Pancreas (tissue), 10 donors: Measurements from ENCODE around the gene FYB1. TPM values are rescaled to one million over a fixed set of nuclear protein-coding genes. Genes with fewer than 3 reads are reported as not detected.

Source experiments
- ATAC-seq, 4 donors: fragments of 200-7000 bp; cut with Tn5 transposase; one replicate each; pipeline versions ENCODE4 v1.8.0 to v1.9.1; 2020; ENCODE audit warnings: mild to moderate bottlenecking in 4 of 4, moderate library complexity in 4 of 4
- DNase-seq, 6 donors: peaks; one replicate each; pipeline ENCODE4 v3.0.0-alpha.2; 2020
- FAIRE-seq: peaks from 2 replicates; lab custom pipeline; 2012; peaks lifted over from hg19 to GRCh38; lab: Jason Lieb, UNC
- H3K27ac ChIP-seq, 4 donors: fragments of 200-600 bp; sonication (generic); 1 replicate in 3 of 4; 2 replicates in 1 of 4; pipeline versions ENCODE4 v1.5.0 to v1.8.0; 2020
- H3K27me3 ChIP-seq, 4 donors: fragments of 200-600 bp; one replicate each; pipeline ENCODE4 v1.8.0; 2021
- H3K36me3 ChIP-seq, 3 donors: fragments of 200-600 bp; sonication (generic) in 1 of 3; one replicate each; pipeline versions ENCODE4 v1.5.0 to v1.8.0; 2020 to 2021
- H3K4me1 ChIP-seq, 3 donors: fragments of 200-600 bp; one replicate each; pipeline ENCODE4 v1.8.0; 2021
- H3K4me3 ChIP-seq, 4 donors: fragments of 200-600 bp; sonication (generic) in 2 of 4; one replicate each; pipeline versions ENCODE4 v1.5.0 to v1.8.0; 2020 to 2021
- H3K9me3 ChIP-seq, 4 donors: fragments of 200-600 bp; one replicate each; pipeline ENCODE4 v1.8.0; 2021
- WGBS, 2 donors: extraction: QIAGEN DNeasy Blood & Tissue Kit; methylation state at CpG; one replicate each; pipeline ENCODE4 v1.1.7; 2013; 5-methylcytosine and 5-hydroxymethylcytosine counted together
- intact Hi-C, 3 donors: fragments of 100-400 bp; cut with DNase I; formaldehyde crosslinking; loops; one replicate each; pipeline versions ENCODE4 v1.11.1 to v1.14.2; 2022
- polyA plus RNA-seq, 2 donors: library from polyadenylated mRNA; stranded (reverse); fragments of 200-250 nt; gene quantifications; one replicate each; pipeline ENCODE4 v1.2.3, GENCODE V29; 2013
- total RNA-seq, 6 donors: library from RNA; stranded (reverse); fragmentation: NEBNext Ultra II Directional in 4 of 6; extraction: Animal tissue kit (Norgen Biotek cat#: 25700) in 4 of 6; gene quantifications; one replicate each; pipeline versions ENCODE4 v1.2.1 to v1.2.4, GENCODE V29; 2021 to 2023
- TF ChIP-seq, protein P1 (sequence below), 4 donors: fragments of 200-600 bp; sonication (generic) in 3 of 4; IDR thresholded peaks; one replicate each; pipeline versions ENCODE4 v1.5.0 to v1.8.0; 2021; ENCODE audit warnings: antibody characterized with exemption in 4 of 4
- donor health status: healthy with polysubstance abuse.
- donor health status: DM: no; HTN: no; CAD: no; lungs with moderate emphysema.
- donor health status: DM: no; HTN: no; CAD: no.
- donor health status: control.
- donor health status: control.
- donor health status: Bipolar disorder and iron deficiency.
- donor health status: DM: yes; HTN: yes; CAD: no.
- donor health status: DM: no; HTN: no; CAD: no.
- donor health status: DM: no; HTN: no; CAD: no.
- donor health status: DM: yes; HTN: yes; CAD: no.

Gene FYB1
- total and polyA plus RNA-seq, 8 donors: 0.49 to 16.9 (median 1.6) TPM

DNA sequence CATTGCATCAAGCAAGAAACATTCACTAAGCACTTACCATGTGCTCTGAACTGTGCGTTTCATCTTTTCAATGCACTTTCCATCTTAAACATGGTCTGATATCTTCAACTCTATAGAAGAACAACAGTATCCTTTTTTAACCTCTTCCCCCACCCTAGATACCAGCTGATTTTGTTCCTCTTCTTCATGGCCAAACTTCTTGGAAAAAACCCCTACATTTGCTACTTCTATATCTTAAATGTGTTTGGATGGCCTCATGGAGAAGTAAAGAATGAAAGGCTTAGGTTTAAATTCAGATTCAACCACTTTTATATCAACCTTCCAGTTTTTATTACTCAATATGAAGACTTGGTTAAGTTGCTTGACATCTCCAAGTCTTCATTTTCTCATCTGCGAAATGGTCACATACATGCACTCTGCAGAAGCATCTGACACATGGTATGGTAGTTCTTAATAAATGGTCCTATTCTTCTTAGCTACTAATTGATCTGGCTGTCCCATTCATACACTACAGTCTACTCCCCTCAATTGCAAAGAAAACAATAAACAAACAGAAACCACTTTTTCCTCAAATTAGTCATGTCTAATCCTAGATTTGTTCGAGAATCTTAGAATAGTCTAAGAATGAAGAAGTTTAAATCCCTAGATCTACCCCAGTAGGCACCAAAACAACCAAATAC, 59.4 kb downstream of the FYB1 start:
- DNase-seq: no peak
- no peak for FAIRE-seq
- H3K4me3 ChIP-seq: no peak overlapping the region
- intact Hi-C loops: no loop called here
- H3K9me3 ChIP-seq: no peaks in the 10 kb centered on the region
- TF ChIP-seq, protein P1, sequence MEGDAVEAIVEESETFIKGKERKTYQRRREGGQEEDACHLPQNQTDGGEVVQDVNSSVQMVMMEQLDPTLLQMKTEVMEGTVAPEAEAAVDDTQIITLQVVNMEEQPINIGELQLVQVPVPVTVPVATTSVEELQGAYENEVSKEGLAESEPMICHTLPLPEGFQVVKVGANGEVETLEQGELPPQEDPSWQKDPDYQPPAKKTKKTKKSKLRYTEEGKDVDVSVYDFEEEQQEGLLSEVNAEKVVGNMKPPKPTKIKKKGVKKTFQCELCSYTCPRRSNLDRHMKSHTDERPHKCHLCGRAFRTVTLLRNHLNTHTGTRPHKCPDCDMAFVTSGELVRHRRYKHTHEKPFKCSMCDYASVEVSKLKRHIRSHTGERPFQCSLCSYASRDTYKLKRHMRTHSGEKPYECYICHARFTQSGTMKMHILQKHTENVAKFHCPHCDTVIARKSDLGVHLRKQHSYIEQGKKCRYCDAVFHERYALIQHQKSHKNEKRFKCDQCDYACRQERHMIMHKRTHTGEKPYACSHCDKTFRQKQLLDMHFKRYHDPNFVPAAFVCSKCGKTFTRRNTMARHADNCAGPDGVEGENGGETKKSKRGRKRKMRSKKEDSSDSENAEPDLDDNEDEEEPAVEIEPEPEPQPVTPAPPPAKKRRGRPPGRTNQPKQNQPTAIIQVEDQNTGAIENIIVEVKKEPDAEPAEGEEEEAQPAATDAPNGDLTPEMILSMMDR (IDR thresholded peaks at IDR 0.05): no peak
- H3K36me3 ChIP-seq: no peaks in the 10 kb centered on the region
- H3K27me3 ChIP-seq: no peaks in the 10 kb centered on the region
- 67 to 82% methylated on average over 3 of the region's 3 CpGs for WGBS, 2 donors
- H3K27ac ChIP-seq: no peak overlapping the region
- no peaks in the 10 kb centered on the region for H3K4me1 ChIP-seq
- no peak for ATAC-seq

DNA sequence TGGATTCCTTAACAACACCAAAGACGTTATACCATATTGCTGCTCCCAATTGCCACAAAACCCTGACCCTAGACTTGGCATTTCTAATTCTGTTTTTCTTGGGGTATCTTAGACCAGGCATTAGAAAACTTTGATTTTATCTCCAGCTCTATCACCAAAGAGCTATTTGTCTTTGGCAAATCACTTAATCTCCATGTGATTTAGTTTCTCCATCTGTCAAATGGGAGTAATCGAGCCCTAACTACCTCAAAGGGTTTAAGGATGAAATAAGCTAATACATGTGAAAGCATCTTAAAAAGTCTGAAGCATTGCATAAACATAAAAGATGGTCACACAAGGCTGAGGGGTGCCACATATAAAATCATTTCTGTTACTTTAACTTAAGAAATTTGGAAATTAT, 60.6 kb downstream of the FYB1 start:
- TF ChIP-seq, protein P1 (IDR thresholded peaks at IDR 0.05): no peak
- Histone ChIP-seq H3K36me3 (no peaks in the 10 kb centered on the region), H3K27ac (no peak overlapping the region), H3K4me3 (no peak overlapping the region), H3K4me1 (no peaks in the 10 kb centered on the region), H3K9me3 (no peaks in the 10 kb centered on the region), H3K27me3 (no peaks in the 10 kb centered on the region)
- FAIRE-seq (no peak), DNase-seq (no peak), ATAC-seq (no peak)
- 49 to 67% methylated on average over 2 of the region's 2 CpGs for WGBS, 2 donors
- intact Hi-C loops: no loop called here

DNA sequence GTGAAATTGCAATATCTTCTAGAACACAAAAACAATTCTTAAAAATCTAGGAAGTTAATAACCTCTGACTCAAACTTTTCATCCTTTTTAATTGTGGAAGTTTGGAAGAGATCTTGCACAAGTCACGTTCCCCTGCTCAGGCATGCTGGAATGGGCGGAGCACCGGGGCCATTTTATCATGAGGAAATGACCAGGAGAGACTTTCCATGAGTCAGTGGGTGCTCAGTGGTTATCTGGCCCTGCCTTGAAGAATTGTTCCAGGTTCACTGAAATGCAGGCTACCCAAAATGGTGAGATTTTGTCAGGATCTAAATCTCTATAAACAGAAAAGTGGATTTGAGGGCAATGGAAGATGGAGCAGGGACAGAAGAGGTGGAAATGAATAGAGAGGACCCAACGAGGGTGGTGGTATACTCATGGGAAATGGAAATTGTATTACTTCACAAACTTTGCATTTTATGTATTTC, 61.2 kb downstream of the FYB1 start:
- TF ChIP-seq, protein P1 (IDR thresholded peaks at IDR 0.05): no peak
- WGBS, 2 donors: 58 to 70% methylated on average over 4 of the region's 4 CpGs
- Histone ChIP-seq H3K27me3 (no peaks in the 10 kb centered on the region), H3K4me3 (no peak overlapping the region), H3K36me3 (no peaks in the 10 kb centered on the region), H3K9me3 (no peaks in the 10 kb centered on the region), H3K4me1 (no peaks in the 10 kb centered on the region), H3K27ac (no peak overlapping the region)
- intact Hi-C loops: no loop called here
- ATAC-seq (no peak), FAIRE-seq (no peak), DNase-seq (no peak)

DNA sequence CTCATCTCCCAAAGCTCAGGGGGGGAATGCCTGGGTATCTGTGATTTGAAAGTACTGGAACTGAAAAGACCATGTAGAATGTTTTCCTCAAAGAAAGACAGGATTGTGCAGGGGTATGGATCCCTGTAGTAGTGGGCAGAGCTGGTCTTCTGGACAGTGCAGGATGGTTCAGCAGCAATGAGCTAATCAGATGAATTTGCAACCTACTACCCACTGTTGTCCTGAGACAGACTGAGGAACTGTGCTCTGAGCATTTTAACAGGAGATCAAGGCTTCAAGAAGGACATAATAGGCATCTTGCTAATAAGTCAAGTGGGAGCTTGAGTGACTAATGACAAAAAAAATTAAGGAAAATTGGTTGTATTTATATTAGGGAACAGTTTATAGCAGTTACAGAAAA, 61.7 kb downstream of the FYB1 start:
- no peak for FAIRE-seq
- TF ChIP-seq, protein P1 (IDR thresholded peaks at IDR 0.05): no peak
- Histone ChIP-seq H3K27me3 (no peaks in the 10 kb centered on the region), H3K4me1 (no peaks in the 10 kb centered on the region), H3K27ac (no peak overlapping the region), H3K9me3 (no peaks in the 10 kb centered on the region), H3K4me3 (no peak overlapping the region), H3K36me3 (no peaks in the 10 kb centered on the region)
- intact Hi-C loops: no loop called here
- no peak for DNase-seq
- no peak for ATAC-seq

DNA sequence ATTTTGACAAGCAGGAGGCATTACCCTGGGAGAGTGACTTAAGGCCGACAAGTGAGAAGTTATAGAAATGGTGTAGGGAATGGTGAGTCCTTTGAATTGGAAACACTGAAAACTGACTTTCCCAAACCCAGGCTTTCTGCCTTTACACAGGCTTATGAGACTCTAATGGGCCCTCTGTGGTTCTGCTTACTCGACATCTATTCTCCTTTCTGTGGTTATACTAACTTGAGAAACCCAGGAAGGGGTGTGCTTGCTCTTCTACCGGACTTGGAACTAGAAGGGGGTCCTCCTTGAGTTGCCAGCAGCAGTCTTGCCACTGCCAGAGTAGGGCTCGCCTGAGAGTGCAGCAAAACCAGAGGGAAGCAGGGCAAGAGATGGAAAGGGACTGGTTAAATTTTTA, 63.3 kb downstream of the FYB1 start:
- FAIRE-seq (no peak), ATAC-seq (no peak), DNase-seq (no peak)
- TF ChIP-seq, protein P1 (IDR thresholded peaks at IDR 0.05): no peak
- no peaks in the 10 kb centered on the region for H3K4me1 ChIP-seq
- no peaks in the 10 kb centered on the region for H3K9me3 ChIP-seq
- H3K4me3 ChIP-seq: no peak overlapping the region
- intact Hi-C loops: no loop called here
- 58 to 67% methylated on average over 4 of the region's 4 CpGs for WGBS, 2 donors
- H3K36me3 ChIP-seq: no peaks in the 10 kb centered on the region
- no peak overlapping the region for H3K27ac ChIP-seq
- no peaks in the 10 kb centered on the region for H3K27me3 ChIP-seq
